HG03565 (cell line): ENCODE measurements around the gene KHK.

Source experiments
- ATAC-seq: cut with Tn5 transposase; IDR thresholded peaks from one replicate; pipeline ENCODE4 v1.9.1; 2021; ENCODE audit warnings: mild to moderate bottlenecking, moderate library complexity; ENCODE audit not compliant: unreplicated experiment

Gene KHK

DNA sequence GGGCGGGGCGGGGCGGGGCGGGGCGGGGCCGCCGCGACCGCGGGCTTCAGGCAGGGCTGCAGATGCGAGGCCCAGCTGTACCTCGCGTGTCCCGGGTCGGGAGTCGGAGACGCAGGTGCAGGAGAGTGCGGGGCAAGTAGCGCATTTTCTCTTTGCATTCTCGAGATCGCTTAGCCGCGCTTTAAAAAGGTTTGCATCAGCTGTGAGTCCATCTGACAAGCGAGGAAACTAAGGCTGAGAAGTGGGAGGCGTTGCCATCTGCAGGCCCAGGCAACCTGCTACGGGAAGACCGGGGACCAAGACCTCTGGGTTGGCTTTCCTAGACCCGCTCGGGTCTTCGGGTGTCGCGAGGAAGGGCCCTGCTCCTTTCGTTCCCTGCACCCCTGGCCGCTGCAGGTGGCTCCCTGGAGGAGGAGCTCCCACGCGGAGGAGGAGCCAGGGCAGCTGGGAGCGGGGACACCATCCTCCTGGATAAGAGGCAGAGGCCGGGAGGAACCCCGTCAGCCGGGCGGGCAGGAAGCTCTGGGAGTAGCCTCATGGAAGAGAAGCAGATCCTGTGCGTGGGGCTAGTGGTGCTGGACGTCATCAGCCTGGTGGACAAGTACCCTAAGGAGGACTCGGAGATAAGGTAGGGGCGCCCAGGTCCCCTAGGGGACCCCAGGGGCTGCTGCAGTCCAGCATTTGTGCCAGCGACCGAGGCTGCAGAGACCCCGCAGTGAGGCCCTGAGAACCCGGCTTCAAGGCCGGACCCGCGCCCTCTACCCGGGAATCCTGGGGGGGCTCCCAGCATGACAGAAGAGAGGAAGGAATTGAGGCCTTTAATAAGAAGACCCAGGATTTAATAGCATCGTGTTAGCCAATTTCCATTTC, at the start of gene KHK:
TSS of gene KHK (plus strand) at position 49 of the 870 bp plus-strand sequence. CDS start at position 537, 488 bp downstream.
- no peak for ATAC-seq

DNA sequence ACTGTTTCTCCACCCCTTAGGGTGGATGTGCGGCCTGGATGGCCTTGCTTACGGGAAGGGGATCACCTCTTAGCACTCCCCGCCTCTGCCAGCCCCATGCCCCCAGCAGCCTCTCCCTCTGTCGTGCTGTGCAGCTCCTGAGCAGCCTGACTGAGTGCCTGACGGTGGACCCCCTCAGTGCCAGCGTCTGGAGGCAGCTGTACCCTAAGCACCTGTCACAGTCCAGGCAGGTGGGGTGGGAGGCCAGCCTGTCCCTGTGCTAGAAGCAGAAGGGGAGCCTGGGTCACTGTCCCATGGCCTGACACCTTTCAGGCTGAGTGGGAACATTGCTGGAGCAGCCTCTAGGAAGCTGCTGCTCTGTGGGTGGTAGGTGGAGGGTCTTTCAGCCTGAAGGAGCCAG, 48.6 kb upstream of the KHK start:
- no peak for ATAC-seq

DNA sequence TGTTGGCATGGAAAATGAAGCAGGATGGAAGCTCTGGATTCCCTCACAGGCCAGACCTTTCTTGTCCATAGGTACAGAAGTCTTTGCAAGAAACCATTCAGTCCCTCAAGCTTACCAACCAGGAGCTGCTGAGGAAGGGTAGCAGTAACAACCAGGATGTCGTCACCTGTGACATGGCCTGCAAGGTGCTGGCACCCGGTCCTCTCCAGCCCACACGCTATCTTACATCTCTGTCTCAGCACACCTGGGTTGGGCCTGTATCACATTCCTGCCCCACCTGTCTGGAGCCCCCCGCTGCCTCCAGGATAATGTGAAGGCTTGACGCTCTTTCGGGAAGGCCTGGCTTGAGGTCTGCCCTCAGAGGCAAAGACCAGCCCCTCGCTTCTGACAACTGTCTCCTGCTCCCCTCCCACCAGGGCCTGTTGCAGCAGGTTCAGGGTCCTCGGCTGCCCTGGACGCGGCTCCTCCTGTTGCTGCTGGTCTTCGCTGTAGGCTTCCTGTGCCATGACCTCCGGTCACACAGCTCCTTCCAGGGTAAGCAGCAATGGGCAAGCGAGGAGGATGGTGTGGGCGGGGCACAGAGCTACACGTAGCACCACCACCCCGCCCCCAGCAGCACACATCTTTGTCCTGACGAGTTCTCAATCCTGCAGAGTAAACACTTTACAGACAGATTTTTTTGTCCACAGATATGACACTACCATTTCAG, 47.8 kb upstream of the KHK start:
- no peak for ATAC-seq

DNA sequence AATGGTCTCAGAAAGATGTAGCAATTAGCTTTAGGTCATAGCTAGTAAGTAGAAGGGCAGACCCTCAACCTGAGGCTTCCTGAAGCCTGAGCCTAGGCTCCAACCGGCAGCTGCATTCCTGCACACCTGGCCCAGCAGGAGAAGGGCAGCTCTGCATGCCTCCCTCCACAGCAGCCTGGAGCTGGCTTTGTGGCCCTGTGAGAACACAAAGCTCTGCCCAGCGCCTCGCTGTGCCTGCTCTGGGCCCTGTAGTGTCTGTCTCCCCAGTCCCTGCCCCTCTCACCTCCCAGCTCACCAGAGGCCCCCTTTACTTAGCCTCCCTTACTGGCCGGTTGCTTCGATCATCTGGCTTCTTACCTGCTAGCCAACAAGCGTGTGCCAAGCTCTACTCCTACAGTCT, 47.1 kb upstream of the KHK start:
- ATAC-seq = no peak

DNA sequence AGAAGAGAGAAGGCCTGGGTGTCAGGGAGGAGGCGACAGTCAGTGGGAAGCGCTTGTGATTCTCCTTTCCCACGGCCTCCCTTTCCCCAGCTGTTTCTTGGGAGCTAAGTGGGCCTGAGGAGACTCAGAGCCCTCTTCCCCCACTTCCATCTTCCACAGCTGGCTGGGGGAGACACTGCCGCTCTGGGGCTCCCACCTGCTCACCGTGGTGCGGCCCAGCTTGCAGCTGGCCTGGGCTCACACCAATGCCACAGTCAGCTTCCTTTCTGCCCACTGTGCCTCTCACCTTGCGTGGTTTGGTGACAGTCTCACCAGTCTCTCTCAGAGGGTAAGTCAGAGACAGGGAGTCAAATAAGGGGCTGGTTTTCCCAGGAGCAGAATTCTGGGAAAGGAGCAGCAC, 46.7 kb upstream of the KHK start:
- ATAC-seq = no peak

DNA sequence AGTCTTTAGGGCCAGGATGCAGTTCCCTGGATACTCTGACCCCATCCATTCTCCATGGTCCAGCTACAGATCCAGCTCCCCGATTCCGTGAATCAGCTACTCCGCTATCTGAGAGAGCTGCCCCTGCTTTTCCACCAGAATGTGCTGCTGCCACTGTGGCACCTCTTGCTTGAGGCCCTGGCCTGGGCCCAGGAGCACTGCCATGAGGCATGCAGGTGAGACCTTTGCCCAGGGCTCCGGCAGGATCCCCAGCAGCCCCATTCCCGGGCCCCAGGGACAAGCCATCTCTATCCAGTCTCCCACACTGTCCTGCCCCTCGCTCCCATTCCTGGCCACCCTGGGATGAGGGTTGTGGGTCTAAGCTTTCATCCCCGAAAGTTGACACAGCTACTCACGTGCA, 46.3 kb upstream of the KHK start:
- ATAC-seq = no peak

DNA sequence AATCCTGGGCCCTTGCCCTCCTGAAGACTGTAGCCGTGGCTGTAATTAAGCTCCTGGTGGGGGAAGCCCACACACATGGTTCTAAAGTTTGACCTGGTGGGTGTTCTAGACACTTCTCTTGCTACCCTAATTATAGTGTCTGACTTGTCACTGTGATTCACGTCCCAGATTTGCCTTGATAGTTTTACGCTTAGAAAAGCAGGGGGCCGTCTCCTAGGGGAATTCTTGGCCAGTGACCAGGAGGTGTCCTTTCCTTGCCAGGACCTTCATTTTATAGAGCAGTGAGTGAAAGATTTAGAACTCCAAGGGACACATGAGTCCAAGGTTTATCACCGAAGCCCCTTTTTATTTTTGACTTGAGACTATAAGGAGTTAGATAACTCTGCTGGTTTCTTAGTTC, 44.8 kb upstream of the KHK start:
- peak; percentile 5 for ATAC-seq

DNA sequence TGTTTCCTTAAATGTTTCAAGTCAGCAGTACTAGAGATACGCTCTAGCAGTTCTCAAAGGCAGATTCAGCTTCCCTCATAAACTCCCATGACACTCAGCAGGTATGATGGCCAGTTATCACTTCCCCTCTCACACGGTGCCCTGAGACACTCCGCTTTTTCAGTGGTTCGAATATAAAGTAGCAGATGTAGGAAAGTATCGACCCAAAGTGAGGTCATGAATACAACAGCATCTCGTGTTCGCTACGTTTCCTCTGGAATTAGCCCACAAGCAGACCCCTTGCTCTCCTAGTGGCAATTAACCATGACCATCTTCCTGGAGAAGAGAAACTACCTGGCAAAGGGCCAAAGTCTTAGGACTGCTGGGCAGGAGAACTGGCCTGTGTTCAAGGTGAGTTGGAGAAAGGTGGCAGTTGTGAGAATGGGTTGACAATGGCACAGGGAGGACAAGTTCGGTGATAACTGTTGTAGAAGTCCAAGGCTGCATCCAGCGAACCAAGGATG, 44.4 kb upstream of the KHK start:
- peak; percentile 55 for ATAC-seq

DNA sequence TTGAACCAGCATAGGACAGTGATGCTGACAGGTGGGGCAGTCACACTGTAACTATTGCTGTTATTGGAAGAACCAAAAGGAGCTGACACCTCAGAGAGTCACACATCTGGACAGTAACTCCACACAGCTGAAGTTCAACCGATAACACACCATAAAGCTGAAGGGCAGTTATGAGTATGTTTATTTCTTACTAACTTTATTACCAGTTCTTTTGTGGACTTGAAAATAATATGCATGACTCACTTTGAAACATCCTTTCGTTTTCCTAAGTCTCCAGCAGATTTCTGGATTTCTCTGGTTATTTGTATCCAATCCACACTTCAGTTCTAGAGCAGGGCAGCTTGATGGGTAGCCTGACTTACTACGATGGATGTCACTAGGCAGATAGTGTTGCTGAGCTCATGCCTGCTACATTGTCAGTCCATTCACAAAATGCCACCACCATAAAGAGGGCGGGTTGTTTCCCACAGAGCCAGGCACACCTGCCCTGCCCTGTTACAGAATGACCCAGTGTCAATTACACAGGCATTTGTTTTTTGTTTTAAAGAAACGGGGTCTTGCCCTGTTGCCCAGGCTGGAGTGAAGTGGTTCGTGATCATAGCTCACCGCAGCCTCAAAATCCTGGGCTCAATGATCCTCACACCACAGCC, 43.5 kb upstream of the KHK start:
- no peak for ATAC-seq

DNA sequence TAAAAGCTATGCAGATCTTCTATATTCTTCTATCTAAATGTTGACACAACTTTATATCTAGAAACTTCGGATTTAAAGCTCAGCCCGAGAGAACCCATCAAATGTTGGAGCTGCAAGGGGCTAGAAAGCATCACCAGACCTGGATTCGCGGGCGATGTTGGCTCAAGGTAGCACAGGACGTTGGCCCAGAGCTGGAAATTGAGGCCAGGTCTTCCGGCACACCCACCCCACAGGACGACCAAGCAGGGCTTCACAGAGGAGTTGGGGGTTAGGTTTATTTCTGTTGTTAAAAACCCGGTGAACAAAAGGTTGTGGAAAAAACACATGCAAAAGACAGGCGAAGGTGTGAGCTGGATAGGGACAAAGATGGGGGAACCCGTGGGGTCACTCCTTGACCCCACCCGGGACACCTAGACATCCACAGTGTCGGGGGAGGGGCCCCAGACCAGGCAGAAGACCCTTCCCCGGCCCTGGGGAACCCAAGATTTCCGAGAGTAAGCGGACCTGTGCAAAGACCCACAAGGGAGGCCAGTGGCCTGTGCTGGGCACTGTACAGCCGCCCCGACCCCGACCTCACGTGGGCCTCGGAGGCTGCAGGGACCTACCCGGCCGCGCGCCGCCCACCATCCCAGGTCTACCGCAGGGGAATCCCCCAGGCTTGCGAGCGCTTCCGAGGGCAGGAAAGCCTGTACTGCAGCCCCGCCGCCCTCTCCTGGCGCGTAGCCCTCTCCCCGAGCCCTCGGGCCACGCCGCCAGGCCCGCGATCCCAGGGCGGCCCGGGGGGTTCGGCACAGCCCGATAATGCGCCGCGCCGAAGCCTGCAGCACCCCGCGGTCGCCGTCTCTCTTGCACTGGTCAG, 36.9 kb upstream of the KHK start:
- ATAC-seq = peak; percentile 12

DNA sequence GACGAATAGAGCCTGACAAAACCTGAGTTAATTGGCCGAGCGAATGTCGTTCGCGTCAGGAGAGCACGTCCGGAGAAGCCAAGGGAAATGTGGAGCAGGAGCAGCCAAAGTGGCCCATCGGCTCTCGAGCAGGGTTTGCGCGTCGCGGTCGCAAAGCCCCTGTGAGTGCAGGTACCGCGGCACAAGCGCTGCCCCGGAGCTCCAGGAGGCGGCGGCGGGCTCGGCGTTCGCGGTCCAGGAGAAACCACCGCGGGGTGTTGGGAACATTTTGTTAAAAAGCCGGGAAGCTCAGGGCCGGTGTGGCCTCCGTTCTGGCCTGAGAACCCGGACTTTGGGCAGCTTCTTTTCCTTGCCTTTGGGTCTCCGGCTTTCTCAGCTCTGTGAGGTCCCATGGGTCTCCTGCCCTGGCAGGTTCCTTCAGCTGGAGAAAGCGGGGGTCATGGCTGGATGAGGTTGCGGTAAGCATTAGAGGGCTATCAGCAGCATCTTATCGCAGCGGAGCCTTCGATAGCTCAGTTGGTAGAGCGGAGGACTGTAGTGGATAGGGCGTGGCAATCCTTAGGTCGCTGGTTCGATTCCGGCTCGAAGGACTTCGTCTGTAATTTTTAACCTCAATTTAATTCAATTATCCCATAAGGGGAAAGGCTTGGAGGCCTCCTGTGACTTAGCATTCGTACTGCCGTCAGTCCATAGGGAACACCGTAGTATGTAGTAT, 36.1 kb upstream of the KHK start:
- ATAC-seq = peak; percentile 39

DNA sequence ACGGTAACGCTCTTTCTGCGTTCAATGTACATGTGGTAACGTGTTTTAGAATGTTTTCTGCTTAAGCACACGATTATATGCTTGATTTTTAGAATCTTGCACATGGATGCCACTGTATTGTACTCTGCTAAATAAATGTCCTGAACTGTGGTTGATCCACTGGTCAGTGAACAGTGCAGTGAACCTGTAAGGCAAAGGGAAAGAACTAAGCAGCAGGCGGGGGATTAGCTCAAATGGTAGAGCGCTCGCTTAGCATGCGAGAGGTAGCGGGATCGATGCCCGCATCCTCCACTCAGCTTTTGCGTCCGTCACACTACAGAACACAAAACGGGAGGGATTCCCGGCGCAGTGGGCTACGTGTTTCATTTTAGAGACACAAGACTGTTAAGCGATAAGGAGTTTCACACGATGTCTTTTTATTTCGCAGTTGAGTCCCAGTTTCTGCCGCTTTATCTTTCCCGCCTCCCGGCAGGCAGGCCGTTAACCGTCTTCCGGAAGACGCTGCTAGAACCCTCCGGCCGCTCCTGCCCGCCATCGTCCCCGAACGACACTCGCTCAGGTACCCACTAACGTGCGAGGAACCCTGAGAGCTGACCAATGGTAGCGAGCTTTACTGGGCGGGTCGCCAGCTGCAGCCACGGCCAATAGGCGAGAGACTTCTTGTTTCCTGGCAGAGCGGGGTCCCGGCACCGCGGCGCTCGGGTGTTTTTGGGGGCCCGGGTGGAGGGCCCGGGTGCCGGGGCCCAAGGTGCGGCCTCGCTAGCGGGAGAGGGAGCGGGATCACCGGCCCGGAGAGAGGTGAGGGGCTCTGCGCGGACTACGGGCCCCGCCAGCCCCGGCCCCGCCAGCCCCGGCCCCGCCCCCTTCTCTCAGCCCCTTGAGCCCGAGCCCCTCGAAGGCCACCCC, 35.3 kb upstream of the KHK start, which contains the start of gene AGBL5:
TSS of gene AGBL5 (plus strand) at position 673 of the 906 bp plus-strand sequence. CDS start 1,291 bp downstream, outside the sequence.
- ATAC-seq = peak; percentile 47

DNA sequence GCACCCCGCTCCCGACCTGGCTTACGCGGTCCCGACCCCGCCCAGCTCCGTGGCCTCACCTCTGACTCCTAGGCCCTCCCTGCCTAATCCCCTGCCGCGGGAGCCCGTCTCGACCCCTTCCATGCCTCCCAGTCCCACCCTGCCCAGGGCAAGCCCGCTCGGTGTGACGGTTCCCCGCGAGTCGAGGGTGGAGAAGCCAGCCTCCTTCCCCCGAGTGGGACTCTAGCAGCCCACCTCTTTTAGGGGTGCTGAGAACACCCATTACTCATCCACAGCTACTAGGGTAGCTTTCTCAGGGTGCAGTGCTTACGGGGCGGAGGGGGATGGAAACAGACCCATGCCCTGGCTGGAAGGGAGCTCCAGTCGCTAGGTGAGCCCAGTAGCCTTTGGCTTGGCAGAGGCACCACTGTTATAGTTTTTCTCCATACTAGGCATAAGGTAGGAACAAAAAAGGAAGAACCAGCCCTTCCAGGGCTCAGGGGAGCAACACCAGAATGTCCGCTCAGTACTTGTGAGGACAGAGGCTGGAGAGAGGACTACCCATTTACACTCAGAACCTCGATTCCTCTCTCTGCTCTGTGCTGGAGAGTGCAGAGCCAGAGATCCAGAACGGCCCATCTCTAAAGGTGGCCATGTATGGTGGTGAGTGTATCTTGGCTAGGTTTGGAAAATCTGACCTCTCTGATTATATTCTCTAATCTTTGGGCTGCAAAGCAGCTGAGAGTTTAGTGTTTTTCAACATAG, 34.5 kb upstream of the KHK start:
- ATAC-seq = no peak

DNA sequence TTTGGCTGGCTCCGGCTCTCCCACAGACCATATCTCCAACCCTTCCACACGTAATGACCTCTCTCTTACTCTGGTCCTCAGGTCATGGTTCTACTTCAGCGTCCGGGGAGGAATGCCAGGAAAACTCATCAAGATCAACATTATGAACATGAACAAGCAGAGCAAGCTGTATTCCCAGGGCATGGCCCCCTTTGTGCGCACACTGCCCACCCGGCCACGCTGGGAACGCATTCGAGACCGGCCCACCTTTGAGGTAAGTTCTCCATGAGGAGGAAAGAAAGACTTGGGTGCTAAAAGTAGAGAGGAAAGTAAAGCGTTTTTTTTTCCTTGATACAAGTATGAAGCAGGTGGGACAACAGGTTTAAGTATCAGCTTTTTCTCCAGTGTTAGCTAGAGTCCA, 33.3 kb upstream of the KHK start:
- ATAC-seq = no peak

DNA sequence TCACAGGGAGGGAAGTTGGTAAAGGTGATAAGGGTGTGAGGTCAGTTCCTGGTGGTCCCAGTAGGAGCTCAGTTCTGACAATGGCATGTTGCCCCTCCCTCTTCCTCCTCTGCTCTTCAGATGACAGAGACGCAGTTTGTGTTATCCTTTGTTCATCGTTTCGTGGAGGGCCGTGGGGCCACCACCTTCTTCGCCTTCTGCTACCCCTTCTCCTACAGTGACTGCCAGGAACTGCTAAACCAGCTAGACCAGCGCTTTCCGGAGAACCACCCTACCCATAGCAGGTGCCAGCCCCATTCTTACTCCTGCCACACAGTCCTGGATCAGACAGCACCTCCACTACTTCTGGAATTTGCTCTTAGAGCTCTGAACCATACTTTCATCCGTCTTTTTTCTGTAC, 32.8 kb upstream of the KHK start:
- ATAC-seq = no peak

DNA sequence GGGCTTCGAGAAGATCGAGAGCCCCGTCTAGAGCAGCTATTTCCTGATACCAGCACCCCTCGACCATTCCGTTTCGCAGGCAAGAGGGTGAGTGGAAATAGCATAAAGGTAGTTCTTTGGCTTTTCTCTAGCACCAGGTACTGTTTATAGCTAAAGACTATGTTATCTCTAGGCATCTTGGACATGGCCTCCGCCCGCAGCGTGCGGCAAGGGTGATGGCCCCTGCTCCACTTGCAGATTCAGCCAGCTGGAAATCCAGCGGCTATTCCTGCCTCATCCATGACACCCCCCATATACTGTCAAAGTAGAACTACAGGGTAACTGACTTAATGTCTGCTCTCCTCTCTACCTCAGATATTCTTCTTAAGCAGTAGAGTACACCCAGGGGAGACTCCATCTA, 31.9 kb upstream of the KHK start:
- no peak for ATAC-seq

DNA sequence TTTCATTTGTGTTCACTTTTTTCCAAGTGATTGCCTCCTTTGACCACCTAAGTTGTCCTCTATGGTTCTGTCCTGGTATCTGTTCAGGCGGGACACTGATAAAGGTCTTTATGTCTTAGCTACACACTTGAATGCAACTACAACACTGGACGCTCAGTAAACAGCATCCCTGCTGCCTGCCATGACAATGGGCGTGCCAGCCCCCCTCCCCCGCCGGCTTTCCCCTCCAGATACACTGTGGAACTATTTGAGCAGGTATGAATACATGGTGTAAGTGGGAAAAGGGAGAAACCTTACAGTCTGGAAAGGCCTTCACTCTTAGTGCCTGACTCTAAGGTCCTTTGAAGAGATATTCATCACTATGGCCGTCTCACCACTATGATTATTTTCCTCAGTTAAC, 29.4 kb upstream of the KHK start:
- ATAC-seq = no peak

DNA sequence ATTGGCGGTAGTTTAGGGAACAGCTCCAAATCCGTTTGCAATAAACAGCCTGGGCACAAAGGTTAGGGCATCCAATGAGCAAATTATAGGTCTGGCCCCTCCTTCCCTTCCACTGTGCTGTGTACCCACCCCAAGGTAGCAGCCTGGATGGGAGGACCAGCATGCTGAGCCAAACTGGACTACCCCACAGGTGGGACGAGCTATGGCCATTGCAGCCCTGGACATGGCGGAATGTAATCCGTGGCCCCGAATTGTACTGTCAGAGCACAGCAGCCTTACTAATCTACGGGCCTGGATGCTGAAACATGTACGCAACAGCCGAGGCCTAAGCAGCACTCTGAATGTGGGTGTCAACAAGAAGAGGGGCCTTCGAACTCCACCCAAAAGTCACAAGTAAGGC, 28.4 kb upstream of the KHK start:
- no peak for ATAC-seq
